ENCODE data around the gene SLC52A3.
A peak's percentile ranks its signal among the peaks of the same experiment; 100 is the strongest.
"Not testable (repeated sequence)": the region's sequence is repeated elsewhere in the genome, so short reads cannot be mapped to it uniquely, and the experiment has no call there.

The SLC52A3 gene

GRCh38 chr20:768426-768978 is at the start of gene SLC52A3:
TSS of gene SLC52A3 (minus strand) at chr20:768500. CDS start at chr20:765774, 2,726 bp downstream.
- DNase-seq: no peak

GRCh38 chr20:815914-816606 is 47.8 kb upstream of the SLC52A3 start:
- peak; percentile 70 for DNase-seq

- no peak for DNase-seq
These were observed 46.9 kb upstream of the SLC52A3 start for GRCh38 chr20:815226-815625.

GRCh38 chr20:813390-813789 is 45.1 kb upstream of the SLC52A3 start:
- no peak for DNase-seq

GRCh38 chr20:812435-812814 is 44.1 kb upstream of the SLC52A3 start:
- not testable (repeated sequence) for DNase-seq

- not testable (repeated sequence) for DNase-seq
These were observed 43.6 kb upstream of the SLC52A3 start for GRCh38 chr20:811776-812434.

DNA sequence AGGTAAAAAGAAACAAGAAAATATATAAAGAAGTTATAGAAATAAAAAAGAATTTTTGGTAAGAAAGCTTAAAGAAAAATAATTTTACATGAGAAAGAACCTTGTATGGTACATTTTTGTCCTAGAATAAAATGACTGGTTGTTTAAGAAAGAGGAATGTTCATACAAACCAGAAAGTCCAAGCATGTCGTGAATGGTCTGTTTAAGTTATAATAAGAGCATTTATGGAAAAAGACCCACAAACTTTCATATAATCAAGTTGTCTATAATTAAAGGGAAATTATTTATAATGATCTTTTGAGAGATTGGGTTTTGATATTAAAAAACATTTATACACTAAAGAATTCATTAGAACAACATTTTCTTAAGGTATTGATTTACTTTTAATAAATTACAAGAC is 37.4 kb upstream of the SLC52A3 start:
- DNase-seq: no peak

GRCh38 chr20:801678-802077 is 33.4 kb upstream of the SLC52A3 start:
- no peak for DNase-seq

GRCh38 chr20:800026-800425 is 31.7 kb upstream of the SLC52A3 start:
- not testable (repeated sequence) for DNase-seq

- not testable (repeated sequence) for DNase-seq
These were observed 30.4 kb upstream of the SLC52A3 start for GRCh38 chr20:798746-799145.

DNA sequence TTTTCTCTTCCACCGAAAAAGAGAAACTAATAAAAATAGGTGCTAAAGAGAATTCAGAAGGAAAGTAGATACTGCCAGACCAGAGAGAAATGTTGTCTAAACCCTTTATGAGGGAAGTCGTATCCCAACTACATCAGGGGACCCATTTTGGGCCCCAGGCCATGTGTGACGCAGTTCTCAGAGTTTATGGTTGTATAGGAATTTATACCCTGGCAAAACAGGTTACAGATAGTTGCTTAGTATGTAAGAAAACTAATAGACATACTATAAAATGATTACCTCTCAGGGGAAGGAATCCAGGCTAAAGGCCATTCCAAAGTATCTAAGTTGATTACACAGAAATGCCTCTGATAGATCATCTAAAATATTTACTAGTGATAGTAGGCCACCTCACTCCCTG is 28.6 kb upstream of the SLC52A3 start:
- no peak for DNase-seq

DNA sequence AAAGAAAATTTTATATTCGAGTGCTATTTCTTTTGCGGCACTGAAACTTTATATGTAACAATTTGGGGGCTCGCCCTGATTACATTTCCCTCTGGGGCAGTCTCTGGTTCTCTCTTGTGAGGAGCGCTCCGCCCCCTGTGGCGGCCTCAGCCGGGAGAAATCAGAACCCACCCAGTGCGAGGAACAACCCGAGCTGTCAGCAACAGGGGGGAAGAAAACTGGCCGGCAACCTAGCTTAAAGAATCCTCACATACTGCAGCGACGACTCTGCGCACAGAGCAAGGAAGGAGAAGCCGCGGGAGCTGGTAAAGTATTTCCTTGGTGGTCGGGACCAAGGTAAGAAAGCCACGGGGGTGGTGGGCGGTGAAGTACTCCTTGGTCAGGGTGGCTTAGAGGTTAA is 23.9 kb upstream of the SLC52A3 start:
- DNase-seq: no peak

GRCh38 chr20:791056-791455 is 22.8 kb upstream of the SLC52A3 start:
- DNase-seq: no peak

GRCh38 chr20:787825-788224 is 19.5 kb upstream of the SLC52A3 start:
- DNase-seq: no peak

DNA sequence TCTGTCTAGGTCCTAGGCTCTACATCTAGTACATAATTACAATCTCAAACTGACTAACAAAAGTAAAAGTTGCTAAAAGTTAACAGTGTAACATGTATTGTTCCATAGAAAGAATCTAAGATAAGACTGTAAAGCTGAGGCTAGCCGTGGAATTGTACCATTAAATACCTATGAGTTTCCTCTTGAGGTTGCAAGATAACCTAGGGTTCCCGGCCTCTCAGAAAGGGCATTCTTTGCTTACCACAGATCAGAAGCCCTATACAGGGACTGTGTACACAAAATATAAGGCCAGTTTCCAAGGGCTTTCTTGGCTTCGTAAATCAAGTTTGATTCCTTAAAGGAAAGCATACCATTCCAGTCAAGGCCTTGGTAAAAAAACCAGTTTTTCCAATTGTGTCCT is 11.5 kb upstream of the SLC52A3 start:
- no peak for DNase-seq

GRCh38 chr20:776165-776564 is 7.9 kb upstream of the SLC52A3 start:
- DNase-seq: no peak

GRCh38 chr20:775679-776135 is 7.4 kb upstream of the SLC52A3 start:
- DNase-seq: no peak

DNA sequence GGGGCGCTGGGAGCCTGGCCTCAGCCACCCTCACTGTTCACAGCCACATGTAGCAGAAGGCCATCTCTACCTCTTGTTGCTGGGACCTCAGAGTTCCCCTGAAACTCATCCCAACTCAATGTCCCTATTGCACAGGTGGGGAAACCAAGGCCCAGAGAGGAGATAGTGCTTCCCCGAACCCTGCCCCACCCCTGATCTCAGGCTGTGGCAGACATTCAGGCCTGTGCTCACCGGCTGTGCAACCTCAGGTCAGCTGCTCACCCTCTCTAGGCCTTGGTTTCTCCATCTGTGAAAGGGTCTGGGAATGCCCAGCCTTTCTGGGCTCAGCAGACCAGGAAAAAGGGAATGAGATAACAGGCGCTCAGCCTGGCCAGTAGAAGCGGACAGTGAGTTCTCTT is 6.4 kb upstream of the SLC52A3 start:
- DNase-seq: no peak

- no peak for DNase-seq
These were observed 5.8 kb upstream of the SLC52A3 start for GRCh38 chr20:774016-774659.

DNA sequence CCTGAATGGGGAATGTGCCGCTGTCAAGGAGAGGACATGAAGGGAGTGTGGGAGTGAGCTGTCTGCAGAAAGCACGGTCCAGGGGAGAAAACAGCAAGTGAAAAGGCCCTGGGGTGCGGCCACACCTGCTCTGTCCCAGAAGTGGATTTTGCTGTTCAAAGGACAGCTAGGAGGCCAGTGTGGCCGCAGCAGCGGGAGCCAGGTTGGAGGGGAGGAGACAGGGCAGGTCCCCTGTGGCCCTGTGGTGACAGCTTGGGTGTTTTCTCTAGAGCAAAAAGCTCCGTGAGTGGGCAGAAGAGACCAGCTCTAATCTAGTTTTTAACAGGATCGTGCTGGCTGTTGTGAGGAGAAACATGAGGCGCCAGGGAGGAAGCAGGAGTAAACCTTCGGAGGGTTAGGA is 4.5 kb upstream of the SLC52A3 start:
- DNase-seq: no peak

DNA sequence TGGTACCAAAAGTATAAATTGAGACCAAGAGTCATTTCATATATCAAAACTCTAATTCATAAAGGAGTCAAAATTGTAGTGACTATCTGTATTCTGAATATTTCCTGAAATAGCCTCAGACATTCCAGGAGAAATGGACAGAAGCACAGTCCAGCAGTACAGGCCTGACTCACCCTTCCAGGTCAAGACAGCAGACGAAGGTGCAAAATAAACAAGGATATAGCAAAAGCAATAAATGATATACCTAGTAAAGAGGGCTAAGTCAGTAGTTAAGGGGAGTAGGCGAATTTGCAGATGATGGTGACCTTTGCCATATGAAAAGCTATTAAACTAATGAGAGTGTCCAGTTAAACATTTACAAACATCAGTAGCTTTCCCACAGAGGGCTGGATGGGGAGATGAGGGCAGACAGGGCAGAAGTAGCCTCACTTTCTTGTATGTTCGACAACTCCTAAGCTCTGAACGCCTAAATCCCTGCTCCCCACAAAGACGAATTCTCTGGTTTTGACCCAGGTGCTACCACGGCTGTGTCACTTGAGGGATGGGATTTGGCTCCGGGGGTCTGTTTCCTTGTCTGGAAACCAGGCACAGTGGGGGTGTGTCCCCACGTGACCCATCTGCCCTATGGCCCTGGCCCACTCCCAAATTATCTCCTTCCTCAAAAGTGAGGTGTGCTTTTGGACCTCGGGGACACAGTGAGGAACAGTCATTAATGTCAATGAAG is 3.6 kb upstream of the SLC52A3 start:
- DNase-seq: no peak

DNA sequence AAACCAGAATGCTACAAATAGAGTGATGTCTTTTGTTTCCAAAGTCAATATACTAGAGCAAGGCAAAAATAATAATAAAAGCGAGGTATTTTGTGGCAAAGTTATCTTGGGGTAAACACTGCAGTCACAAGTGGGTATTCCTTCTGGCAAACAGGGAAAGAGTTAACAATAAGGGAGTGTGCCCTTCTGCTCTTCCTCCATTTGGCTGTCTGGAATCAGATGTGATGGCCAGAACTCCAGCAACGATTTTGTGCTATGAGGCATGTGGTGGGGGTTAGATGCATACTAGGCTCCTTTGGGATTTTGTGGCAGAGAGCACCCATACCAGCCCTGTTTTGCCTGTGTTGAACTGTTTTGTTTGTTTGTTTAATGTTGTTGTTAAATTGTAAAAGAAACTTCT is 2.4 kb upstream of the SLC52A3 start:
- no peak for DNase-seq

DNA sequence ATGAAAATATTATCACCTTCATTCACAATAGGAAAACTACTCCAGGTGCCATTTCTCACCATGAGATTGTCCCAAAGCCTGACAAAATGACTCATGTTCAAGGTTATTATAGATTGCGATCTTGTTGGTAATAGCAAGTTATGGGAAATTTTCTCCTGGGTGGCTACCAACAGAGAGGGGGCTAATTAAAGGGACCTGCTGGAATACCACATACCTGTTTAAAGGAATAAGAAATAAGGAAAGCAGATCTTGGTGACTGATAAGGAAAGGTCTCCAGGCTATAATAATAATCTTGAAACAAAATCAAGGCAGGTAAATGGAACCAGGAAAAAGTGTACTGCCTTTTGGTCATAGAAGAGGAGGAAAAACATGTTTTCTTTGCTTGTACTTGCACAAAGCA is 1.4 kb downstream of the SLC52A3 start:
- DNase-seq: no peak

Measured in stimulated activated CD4-positive, alpha-beta T cell treated with anti-CD3 and anti-CD28 coated beads, Interleukin-4, amount 100 ng/mL, for 1 hour (primary cell).